ENCODE results near the gene RPS18. TPM values are rescaled to one million over a fixed set of nuclear protein-coding genes. Genes with fewer than 3 reads are reported as not detected.

Gene RPS18
- polyA plus RNA-seq, 2 of the 4 experiments (the other 2 are of a cell fraction), result 3,426 to 3,611 TPM

Other genes starting within 250 kb of the RPS18 start
- not detected in 2 replicates for gene HLA-DPA1, start 198.4 kb upstream of the RPS18 start, polyA plus RNA-seq (2011; rRNA removed)
- 0.09 TPM in 1 of 3 replicates, not detected in the others for gene HLA-DPA1, start 198.4 kb upstream of the RPS18 start, polyA plus RNA-seq (2017; fragmentation: RNase III; extraction: RNeasy Plus Mini Kit Qiagen cat#74134 plus additional on column Dnase treatment)
- not detected in 2 replicates for gene HLA-DPB1, start 196.1 kb upstream of the RPS18 start, polyA plus RNA-seq (2011; rRNA removed)
- not detected in 3 replicates for gene HLA-DPB1, start 196.1 kb upstream of the RPS18 start, polyA plus RNA-seq (2017; fragmentation: RNase III; extraction: RNeasy Plus Mini Kit Qiagen cat#74134 plus additional on column Dnase treatment)
- gene COL11A2, start 79.6 kb upstream of the RPS18 start, polyA plus RNA-seq (2011; rRNA removed), result 0.66 and 0.73 TPM in 2 replicates
- gene COL11A2, start 79.6 kb upstream of the RPS18 start, polyA plus RNA-seq (2017; fragmentation: RNase III; extraction: RNeasy Plus Mini Kit Qiagen cat#74134 plus additional on column Dnase treatment), result 0.93 to 1.3 TPM (median 1.1 TPM) in 3 replicates
- gene RXRB, start 71.4 kb upstream of the RPS18 start, polyA plus RNA-seq (2011; rRNA removed), result 15.6 and 21.1 TPM in 2 replicates
- 19.1 to 21.3 TPM (median 20.3 TPM) in 3 replicates for gene RXRB, start 71.4 kb upstream of the RPS18 start, polyA plus RNA-seq (2017; fragmentation: RNase III; extraction: RNeasy Plus Mini Kit Qiagen cat#74134 plus additional on column Dnase treatment)
- gene SLC39A7, start 71.2 kb upstream of the RPS18 start, polyA plus RNA-seq (2011; rRNA removed), result 59.0 and 66.5 TPM in 2 replicates
- gene SLC39A7, start 71.2 kb upstream of the RPS18 start, polyA plus RNA-seq (2017; fragmentation: RNase III; extraction: RNeasy Plus Mini Kit Qiagen cat#74134 plus additional on column Dnase treatment), result 104 to 125 TPM (median 122 TPM) in 3 replicates
- gene HSD17B8, start 67.4 kb upstream of the RPS18 start, polyA plus RNA-seq (2011; rRNA removed), result 15.9 and 16.5 TPM in 2 replicates
- gene HSD17B8, start 67.4 kb upstream of the RPS18 start, polyA plus RNA-seq (2017; fragmentation: RNase III; extraction: RNeasy Plus Mini Kit Qiagen cat#74134 plus additional on column Dnase treatment), result 9.3 to 9.6 TPM (median 9.5 TPM) in 3 replicates
- gene RING1, start 63.6 kb upstream of the RPS18 start, polyA plus RNA-seq (2011; rRNA removed), result 12.7 and 14.6 TPM in 2 replicates
- 31.4 to 39.0 TPM (median 35.0 TPM) in 3 replicates for gene RING1, start 63.6 kb upstream of the RPS18 start, polyA plus RNA-seq (2017; fragmentation: RNase III; extraction: RNeasy Plus Mini Kit Qiagen cat#74134 plus additional on column Dnase treatment)
- gene VPS52, start 199 bp upstream of the RPS18 start, polyA plus RNA-seq (2011; rRNA removed), result 38.9 and 44.3 TPM in 2 replicates
- gene VPS52, start 199 bp upstream of the RPS18 start, polyA plus RNA-seq (2017; fragmentation: RNase III; extraction: RNeasy Plus Mini Kit Qiagen cat#74134 plus additional on column Dnase treatment), result 22.8 to 28.0 TPM (median 22.8 TPM) in 3 replicates
- 0.54 and 0.74 TPM in 2 replicates for gene B3GALT4, start 5.0 kb downstream of the RPS18 start, polyA plus RNA-seq (2011; rRNA removed)
- 0.24 to 0.41 TPM (median 0.27 TPM) in 3 replicates for gene B3GALT4, start 5.0 kb downstream of the RPS18 start, polyA plus RNA-seq (2017; fragmentation: RNase III; extraction: RNeasy Plus Mini Kit Qiagen cat#74134 plus additional on column Dnase treatment)
- gene WDR46, start 17.2 kb downstream of the RPS18 start, polyA plus RNA-seq (2011; rRNA removed), result 35.1 TPM in 2 replicates
- 88.4 to 91.2 TPM (median 89.6 TPM) in 3 replicates for gene WDR46, start 17.2 kb downstream of the RPS18 start, polyA plus RNA-seq (2017; fragmentation: RNase III; extraction: RNeasy Plus Mini Kit Qiagen cat#74134 plus additional on column Dnase treatment)
- 61.2 and 84.6 TPM in 2 replicates for gene PFDN6, start 17.5 kb downstream of the RPS18 start, polyA plus RNA-seq (2011; rRNA removed)
- 117 to 138 TPM (median 120 TPM) in 3 replicates for gene PFDN6, start 17.5 kb downstream of the RPS18 start, polyA plus RNA-seq (2017; fragmentation: RNase III; extraction: RNeasy Plus Mini Kit Qiagen cat#74134 plus additional on column Dnase treatment)
- gene RGL2, start 26.9 kb downstream of the RPS18 start, polyA plus RNA-seq (2011; rRNA removed), result 11.6 and 12.9 TPM in 2 replicates
- gene RGL2, start 26.9 kb downstream of the RPS18 start, polyA plus RNA-seq (2017; fragmentation: RNase III; extraction: RNeasy Plus Mini Kit Qiagen cat#74134 plus additional on column Dnase treatment), result 9.6 to 13.9 TPM (median 12.9 TPM) in 3 replicates
- 16.8 and 17.1 TPM in 2 replicates for gene TAPBP, start 42.0 kb downstream of the RPS18 start, polyA plus RNA-seq (2011; rRNA removed)
- 32.2 to 40.0 TPM (median 37.5 TPM) in 3 replicates for gene TAPBP, start 42.0 kb downstream of the RPS18 start, polyA plus RNA-seq (2017; fragmentation: RNase III; extraction: RNeasy Plus Mini Kit Qiagen cat#74134 plus additional on column Dnase treatment)
- gene ZBTB22, start 45.7 kb downstream of the RPS18 start, polyA plus RNA-seq (2011; rRNA removed), result 3.2 and 4.2 TPM in 2 replicates
- 5.1 to 8.4 TPM (median 8.3 TPM) in 3 replicates for gene ZBTB22, start 45.7 kb downstream of the RPS18 start, polyA plus RNA-seq (2017; fragmentation: RNase III; extraction: RNeasy Plus Mini Kit Qiagen cat#74134 plus additional on column Dnase treatment)
- 20.3 and 24.4 TPM in 2 replicates for gene DAXX, start 50.9 kb downstream of the RPS18 start, polyA plus RNA-seq (2011; rRNA removed)
- gene DAXX, start 50.9 kb downstream of the RPS18 start, polyA plus RNA-seq (2017; fragmentation: RNase III; extraction: RNeasy Plus Mini Kit Qiagen cat#74134 plus additional on column Dnase treatment), result 34.5 to 45.8 TPM (median 41.3 TPM) in 3 replicates
- gene KIFC1, start 119.7 kb downstream of the RPS18 start, polyA plus RNA-seq (2011; rRNA removed), result 23.0 and 23.9 TPM in 2 replicates
- 29.1 to 33.7 TPM (median 30.5 TPM) in 3 replicates for gene KIFC1, start 119.7 kb downstream of the RPS18 start, polyA plus RNA-seq (2017; fragmentation: RNase III; extraction: RNeasy Plus Mini Kit Qiagen cat#74134 plus additional on column Dnase treatment)
- 14.0 and 21.2 TPM in 2 replicates for gene PHF1, start 138.9 kb downstream of the RPS18 start, polyA plus RNA-seq (2011; rRNA removed)
- gene PHF1, start 138.9 kb downstream of the RPS18 start, polyA plus RNA-seq (2017; fragmentation: RNase III; extraction: RNeasy Plus Mini Kit Qiagen cat#74134 plus additional on column Dnase treatment), result 16.6 to 21.6 TPM (median 21.4 TPM) in 3 replicates
- gene CUTA, start 146.0 kb downstream of the RPS18 start, polyA plus RNA-seq (2011; rRNA removed), result 98.9 and 106 TPM in 2 replicates
- 171 to 175 TPM (median 172 TPM) in 3 replicates for gene CUTA, start 146.0 kb downstream of the RPS18 start, polyA plus RNA-seq (2017; fragmentation: RNase III; extraction: RNeasy Plus Mini Kit Qiagen cat#74134 plus additional on column Dnase treatment)
- gene SYNGAP1, start 148.0 kb downstream of the RPS18 start, polyA plus RNA-seq (2011; rRNA removed), result 2.2 and 3.6 TPM in 2 replicates
- gene SYNGAP1, start 148.0 kb downstream of the RPS18 start, polyA plus RNA-seq (2017; fragmentation: RNase III; extraction: RNeasy Plus Mini Kit Qiagen cat#74134 plus additional on column Dnase treatment), result 6.9 to 10.8 TPM (median 9.2 TPM) in 3 replicates
- gene ZBTB9, start 182.5 kb downstream of the RPS18 start, polyA plus RNA-seq (2011; rRNA removed), result 6.9 and 9.5 TPM in 2 replicates
- gene ZBTB9, start 182.5 kb downstream of the RPS18 start, polyA plus RNA-seq (2017; fragmentation: RNase III; extraction: RNeasy Plus Mini Kit Qiagen cat#74134 plus additional on column Dnase treatment), result 9.1 to 9.9 TPM (median 9.5 TPM) in 3 replicates